Stimulated activated CD4-positive, alpha-beta T cell treated with anti-CD3 and anti-CD28 coated beads, Interleukin-4, amount 100 ng/mL, for 48 hours (primary cell): ENCODE results near the gene FBXO7.

ENCODE experiments used
- DNase-seq, 2 donors: peaks; one replicate each; pipeline ENCODE4 v3.0.0-alpha.2; 2020; ENCODE audit warnings: low read depth in 2 of 2

The FBXO7 gene

DNA sequence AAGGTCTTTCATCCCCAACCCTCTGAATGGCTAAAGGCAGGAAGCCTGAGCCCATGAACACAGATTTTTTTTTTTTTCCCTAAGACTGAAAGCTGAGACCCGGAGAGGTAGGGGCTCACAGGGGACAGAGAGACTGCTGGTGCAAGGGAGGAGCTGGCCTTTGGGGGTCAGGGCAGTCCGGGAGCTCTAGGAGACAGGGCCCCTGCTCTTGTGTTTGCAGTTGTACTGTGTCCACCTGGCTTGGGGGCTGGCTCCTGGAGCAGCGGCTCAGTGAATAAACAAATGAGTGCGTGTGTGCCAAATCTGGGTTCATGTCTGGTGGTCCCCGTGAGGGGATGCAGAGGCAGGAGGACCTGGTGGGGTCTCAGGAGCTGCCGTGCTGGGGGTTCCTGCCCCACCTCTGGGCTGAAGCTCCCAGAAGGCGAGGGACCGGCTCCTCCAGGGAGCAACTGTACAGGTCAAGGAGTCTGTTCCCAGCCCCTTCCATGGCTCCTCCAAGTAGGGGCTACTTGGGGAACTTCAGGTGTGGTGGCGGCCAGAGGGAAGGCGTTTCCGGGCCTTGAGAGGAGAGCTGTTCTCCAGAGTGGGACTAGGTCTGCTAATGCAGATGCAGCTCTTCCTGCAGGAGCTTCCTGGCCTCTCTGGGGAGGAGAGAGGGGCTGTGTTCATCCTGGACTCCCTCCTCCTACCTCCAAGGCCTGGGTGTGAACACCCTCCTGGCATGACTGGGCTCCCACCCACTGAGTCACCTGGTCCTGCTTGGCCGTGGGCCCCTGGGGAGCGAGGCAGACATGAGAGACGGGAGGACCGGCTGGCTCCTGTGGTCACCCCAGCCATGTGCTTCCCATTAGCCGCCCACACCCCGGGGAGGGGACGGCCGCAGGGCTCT is 57.6 kb downstream of the FBXO7 start:
- DNase-seq = no peak

DNA sequence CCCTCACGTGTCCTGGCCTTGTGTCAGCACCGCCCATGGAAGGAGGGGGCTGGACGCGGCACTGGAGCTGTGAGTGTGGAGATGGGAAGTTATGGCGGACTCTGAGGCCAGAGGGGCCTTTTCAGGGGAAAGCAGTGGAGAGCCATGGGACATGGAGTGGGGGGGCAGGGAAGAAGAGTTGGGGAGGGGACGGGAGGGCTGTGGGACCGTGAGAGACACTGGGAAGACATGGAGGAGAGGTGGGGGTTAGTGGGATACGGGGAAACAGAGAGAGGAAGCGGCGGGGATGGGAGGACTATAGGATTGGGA is 58.2 kb downstream of the FBXO7 start:
- DNase-seq = no peak

DNA sequence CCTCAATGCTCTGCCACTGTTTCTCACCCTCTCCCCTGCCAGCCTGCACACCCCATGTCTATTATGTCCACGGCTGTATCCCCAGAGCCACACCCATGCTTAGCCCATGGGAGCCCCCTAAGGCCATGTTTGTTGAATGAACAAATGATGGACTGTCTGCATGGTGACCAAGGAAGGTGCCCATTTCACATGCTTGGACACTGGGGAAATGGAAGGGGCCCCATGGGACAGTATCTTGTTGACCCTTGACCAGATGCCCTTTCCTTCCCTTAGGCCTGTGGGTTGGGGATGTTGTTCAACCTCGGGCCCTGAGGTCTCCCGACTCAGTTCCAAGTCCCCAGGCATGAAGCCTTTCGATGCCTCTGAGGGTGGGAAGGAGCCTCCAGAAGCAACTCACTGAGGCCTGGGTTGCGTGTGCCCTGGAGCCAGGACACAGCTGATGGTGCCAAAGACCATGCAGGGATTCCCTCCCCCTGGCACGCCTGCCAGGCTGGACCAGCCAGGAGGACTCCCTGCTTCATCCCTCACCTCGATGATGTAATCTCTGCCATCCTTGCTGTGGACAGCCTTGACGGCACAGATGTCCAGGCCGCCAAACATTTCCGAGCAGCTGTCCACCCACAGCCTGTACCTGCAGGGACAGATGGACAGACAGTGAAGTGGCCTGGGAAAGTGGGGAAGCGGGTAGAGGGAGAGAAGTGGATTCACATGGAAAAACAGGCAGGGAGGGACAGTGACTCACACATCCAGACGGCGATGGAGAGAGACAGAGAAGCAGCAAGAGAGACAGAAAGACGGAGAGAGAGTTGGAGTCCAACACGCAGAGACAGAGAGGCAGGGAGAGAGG is 58.9 kb downstream of the FBXO7 start:
- no peak for DNase-seq

DNA sequence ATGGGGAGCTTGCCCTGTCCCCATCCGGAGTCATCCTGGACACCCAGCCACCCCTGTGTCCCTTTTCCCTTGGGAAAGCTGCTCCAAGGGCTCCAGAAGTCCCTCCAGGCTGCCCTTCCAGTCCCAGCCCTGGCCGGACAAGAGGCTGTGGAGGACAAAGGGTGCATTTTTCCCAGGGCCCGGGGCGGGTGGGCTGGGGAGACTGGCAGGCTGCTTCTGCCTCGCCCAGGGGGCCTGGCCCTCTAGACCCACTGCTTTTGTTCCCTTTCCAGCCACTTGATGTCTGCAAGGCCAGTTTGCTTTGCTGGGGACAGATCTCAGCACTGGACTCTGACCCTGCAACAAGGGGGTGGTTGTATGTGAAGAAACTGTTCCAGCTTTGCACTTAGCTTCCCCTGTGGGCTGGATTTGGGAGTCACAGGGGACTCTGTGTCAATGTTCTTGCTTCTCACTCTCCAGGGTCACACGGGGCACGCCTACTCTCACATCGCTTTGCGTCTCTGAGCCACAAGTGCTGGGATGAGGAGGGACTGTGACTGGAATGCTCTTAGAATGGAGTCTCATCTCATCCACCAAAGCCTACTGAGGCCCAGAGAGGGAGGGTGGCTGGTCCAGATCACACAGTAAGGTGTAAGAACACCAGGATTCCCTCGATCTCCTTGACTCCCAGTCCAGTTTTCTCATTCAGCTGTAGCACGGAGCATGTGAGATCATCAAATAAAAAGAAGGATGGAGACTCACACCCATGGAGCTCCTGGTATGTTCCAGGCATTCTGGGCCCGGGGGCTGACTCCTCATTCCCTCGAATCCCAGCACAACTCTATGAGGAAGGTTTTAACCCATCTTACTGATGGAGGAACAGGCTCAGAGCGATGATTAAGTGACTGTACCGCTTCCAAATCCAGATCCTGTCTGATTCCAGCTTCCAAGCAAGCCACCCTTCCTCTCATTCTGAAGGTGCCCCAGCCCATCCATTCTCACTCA is 59.9 kb downstream of the FBXO7 start:
- no peak for DNase-seq

DNA sequence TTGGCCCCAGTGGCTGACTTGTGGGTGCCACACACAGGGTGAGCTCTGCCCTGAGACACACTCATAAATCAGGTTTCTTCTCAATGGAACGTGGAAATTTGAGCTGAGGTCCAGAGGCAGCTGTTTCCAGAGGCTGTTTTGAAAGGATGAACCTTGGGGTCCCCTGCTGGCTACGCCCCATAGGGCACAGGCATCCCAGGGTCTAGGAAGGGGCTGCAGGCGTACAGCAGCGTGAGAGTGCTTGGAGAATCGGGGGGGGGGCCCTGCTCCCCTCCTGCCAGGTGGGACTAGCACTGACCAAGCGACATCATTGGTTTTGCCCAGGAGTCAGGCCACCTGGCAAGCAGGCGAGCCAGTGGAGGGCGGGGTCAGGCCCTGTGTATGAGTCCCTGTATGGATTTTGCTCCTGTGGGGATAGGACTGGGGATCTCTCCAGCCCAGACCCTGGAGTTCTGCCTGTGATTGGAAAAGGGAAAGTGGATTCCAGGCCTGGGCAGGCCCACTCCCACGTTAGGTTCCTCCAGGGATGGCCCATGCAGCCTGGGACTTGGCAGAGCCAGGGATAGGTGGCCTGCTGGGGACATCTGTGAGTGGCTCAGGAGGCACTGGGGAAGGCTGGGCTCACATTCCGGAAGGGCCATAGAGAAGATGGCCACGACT is 61.0 kb downstream of the FBXO7 start:
- no peak for DNase-seq

DNA sequence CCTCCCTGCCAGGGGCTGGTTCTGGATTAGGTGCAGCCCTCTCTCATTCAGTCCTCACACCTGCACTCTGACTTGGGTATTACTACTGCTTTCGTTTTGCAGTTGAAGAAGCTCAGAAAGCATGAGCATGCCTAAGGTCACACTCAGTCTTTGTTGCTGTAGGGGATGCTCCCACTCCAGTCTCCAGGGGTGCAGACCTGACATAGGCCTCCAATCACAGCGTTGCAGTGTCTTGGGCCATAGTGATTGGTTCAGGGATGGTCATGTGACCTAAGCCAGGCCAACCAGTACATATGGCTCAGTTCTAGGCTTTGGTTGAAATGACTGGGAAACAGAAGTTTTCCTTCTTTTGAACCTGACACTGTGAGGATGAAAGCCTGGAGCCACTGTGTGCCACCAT is 61.7 kb downstream of the FBXO7 start:
- DNase-seq = no peak

DNA sequence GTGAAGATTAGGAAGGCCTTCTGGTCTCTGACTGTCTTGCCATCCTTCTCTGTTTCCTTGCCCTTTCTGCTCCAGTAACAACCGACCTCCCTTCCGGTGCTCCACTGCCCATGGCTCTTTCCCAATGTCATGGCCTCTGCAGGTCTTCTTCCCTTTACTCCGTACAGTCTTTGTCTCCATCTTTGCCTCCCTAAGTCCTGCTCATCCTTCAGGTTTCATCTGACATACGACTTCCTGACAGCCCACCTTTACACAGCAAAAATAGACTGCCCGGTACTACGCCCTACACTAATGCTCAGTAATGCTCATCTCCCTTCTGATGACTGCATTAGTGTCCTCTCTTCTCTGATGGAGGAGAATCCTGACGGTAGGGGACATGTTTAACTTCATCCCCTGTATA is 63.9 kb downstream of the FBXO7 start:
- DNase-seq = no peak

DNA sequence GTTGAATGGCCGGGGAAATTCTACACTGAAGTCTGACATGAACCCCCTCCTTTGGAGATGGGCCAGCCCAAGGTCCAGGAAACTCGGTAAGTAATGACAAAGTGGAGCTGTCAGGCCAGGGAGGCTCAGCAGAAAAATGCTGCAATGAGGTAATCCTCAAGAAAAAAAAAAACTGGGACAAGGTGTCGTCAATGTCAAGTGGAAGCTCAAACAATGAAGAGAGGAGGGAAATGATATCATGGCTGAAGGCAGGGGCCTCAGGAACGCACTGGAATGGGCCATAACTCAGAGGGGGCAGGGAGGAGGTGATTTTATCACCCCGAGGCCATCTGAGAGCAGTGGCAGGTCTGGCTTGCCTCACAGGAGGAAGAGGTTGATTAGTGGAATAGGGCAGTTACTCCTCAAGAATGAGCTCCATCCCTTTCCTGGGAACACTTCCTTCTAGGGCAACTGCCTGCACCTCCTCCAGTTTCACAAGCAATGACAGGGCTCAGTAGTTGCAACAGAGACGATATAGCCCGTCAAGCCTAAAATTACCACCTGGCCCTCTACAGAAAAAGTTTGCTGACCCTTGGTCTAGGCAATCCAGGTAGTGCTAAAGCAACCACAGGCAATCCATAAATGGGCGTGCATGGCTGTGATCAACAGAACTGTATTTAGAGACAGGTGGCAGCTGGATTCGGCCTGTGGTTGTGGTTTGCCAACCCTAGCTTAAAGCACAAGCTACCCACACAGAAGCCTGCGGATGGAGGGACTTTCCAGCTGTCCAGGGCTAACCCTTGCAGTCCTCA is 65.2 kb downstream of the FBXO7 start:
- DNase-seq = no peak

DNA sequence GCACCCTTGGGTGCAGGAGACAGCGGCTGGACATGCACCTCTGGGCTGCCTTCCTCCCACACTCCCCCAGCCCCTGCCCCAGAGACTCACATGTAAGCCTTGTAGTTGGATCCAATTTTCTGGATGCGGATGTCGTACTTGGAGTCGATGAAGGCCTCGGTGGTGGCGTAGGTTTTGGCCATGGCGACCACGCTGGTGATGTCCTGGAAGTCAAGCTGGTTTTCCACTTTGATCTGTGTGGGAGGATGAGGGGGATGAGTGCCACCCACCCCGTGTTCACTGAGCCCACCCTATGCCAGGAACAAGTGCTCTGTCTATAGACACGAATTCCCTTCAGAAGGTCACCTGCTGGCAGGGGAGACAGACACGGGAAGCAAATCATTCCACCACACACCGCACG is 66.9 kb downstream of the FBXO7 start:
- DNase-seq = no peak

DNA sequence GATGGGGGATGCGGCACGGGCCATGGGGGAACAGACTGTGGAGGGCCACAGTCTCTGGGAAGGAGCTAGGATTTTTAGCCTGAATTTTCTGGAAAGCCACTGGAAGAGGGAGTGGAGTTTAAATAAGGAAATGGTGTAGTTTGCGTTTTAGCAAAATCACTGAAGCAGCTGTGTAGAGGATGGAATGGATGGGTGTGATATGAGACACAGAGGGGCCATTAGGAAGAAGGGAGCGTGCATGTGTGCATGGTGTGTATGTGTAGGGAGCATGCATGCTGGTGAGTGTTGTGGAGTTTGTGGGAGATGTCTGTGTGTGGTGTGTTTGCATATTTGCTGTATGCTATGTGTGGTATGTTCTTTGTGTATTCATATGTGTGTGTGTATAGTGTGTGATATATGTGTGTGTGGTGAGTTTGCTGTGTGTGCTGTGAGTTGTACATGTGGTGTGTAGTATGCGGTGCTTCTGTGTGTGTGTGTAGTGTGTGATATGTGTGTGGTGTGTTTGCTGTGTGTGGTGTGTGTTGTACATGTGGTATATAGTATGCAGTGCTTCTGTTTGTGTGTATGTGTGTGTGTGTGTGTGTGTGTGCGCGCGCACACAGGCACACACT is 67.6 kb downstream of the FBXO7 start:
- DNase-seq = no peak

DNA sequence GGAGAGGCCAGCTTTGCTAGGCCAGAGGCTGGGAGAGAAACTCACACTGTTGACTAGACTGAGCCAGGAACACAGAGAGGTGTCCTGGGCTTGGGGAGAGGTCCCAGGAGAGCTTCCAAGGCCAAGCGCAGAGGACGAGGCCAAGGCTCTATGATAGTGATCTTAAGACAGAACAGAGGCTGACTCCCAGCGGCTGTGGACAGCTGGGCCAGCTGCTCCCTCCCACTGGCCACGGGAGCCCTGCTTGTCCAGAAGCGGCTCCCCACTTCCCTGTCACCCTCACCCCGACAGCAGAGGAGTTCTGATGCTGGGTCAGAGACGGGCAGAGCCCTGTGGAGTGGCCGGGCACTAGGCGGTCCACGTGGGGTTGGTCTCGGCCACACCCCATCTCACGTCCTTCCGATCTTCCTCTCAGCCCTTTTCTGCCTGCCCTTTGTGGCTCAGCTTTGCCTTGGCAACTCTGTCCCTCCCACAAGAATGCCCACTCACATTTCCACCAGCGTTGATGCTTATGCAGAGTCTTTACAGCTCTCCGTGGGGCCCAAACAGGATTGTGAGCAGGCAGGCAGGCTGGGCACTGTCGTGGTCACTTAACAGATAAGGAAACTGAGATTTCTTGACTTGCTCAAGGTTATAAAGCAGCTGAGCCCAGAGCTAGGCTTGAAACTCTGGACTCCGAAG is 68.2 kb downstream of the FBXO7 start:
- DNase-seq = no peak

DNA sequence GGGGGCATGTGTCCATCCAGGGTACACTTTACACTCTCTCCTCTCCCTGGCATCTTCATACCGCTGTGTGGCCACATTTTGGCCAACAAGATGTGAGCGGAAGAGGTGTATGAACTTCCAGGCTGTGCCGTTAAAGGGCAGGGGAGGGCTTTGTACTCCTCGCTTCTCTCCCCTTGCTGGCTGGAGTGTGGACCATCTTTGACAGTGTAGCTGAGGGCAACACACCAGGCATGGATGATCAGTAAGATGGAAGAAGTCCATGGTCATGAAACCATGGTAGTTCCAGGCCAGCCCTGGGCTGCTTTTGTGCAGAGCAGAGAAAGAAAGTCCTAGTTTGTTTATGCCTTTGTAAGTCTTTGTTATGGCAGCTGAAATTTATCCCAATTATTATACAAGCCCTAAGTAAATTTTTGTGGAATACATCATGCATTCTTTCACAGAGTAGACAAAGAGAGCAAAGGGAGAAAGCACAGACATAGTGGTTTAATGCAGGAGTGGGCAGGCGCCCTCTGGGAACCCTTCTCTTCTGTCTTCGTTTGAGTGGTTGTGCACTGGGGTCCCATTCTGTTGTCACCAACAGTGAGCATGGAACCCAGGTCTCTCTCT is 70.4 kb downstream of the FBXO7 start:
- no peak for DNase-seq

DNA sequence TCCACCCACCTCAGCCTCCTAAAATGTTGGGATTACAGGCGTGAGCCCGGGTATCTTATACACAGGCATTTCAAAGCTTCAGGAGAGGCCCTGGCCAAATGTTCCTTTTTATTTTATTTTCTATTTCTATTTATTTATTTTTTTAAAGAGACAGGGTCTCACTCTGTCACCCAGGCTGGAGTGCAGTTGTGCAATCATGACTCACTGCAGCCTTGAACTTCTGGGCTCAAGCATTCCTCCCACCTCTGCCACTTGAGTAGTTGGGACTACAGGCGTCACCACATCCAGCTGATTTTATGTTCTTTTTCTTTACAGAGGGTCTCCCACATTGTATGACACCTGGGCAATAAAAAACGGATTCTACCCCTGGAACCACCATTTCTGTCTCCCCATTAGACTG is 71.2 kb downstream of the FBXO7 start:
- no peak for DNase-seq

DNA sequence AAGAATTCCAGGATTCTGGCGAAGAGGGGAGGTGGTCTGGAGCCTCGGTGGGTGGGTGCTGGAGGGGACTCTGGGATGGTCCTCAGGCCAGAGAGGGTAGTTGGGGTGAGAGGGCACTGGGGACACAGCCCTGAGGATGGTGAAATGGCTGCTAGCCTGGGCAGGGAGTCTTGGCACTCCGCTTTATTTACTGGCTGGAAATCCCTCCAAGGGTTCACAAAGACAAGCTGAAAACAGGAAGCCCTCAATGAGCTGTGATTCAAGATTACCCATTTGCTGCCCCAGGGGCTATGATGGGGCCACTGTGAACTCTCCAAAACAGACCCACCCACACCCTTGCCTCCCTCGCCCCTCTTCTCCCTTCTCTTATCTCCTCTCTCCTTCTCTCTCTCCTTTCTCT is 71.9 kb downstream of the FBXO7 start:
- DNase-seq = no peak

DNA sequence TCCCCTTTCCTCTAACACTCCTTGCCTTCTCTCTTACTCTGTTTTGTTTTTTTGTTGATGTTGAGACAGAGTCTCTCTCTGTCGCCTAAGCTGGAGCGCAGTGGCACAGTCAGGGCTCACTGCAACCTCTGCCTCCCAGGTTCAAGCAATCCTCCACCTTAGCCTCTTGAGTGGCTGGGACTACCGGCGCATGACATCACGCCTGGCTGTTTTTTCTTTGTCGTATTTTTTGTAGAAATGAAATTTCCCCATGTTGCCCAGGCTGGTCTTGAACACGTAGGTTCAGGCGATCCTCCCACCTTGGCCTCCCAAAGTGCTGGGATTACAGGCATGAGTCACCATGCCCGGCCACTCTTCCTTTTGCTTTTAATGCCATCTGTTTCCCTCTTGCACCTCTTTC is 72.3 kb downstream of the FBXO7 start:
- DNase-seq = no peak

DNA sequence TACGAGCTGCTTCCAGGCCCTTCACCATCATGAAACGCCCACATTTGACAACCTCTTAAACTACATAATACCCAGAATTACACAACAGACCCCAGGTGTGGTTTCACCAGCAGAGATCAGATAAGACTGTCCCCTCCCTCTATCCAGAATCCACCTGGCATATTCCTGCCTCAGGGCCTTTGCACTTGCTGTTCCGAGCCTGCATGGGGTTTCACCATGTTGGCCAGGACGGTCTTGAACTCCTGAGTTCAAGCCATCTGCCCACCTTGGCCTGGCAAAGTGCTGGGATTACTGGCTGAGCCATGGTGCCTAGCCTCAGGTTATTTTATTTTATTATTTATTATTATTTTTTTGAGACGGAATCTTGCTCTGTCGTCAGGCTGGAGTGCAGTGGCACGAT is 73.4 kb downstream of the FBXO7 start:
- DNase-seq = no peak
